ENCODE measurements around the gene ILF2. TPM values are rescaled to one million over a fixed set of nuclear protein-coding genes. Genes with fewer than 3 reads are reported as not detected.
A peak's percentile ranks its signal among the peaks of the same experiment; 100 is the strongest.

The ILF2 gene
- total RNA-seq, 1 donor from 2014 or later: 216 TPM

DNA sequence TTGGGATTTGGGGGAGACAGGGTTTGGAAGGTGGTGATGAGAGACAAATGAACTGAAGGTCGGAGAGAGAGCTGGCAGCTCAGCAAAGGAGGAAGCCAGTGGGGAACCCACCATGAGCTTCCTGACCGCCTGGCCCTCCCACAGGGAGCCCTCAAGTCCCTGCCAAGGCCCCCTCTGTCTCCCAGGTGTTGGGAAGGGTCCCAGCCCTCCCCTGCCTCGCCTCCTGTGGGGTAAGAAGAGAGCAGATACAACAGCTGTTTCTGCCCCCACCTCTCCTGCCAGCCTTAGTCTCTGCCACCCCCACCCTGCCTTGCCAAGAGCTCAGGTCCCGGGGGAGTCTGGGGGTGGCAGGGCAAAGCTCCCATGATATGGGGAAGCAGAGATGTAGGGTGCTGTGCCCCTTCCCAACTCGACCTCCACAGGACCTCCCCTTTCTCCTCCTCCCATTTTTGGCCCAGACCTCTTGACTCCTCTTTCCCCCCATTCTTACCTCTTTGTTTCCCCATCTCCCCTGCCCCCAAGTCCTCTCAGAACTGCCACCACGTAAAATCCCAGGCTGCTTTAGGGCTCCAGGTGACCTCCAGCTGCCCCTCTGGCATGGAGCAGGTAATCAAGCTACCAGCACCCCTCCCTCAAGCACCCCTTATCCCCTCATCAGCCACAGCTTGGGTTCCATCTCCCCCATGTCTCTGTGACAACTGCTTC, 42.0 kb downstream of the ILF2 start:
- Mint-ChIP-seq H3K4me1 (ENCODE audit: unreplicated experiment) (peaks cover 48% of the 10 kb centered on the region), H3K27ac (ENCODE audit: unreplicated experiment) (peak overlapping the region; percentile 61), H3K27me3 (ENCODE audit: unreplicated experiment) (peaks cover 17% of the 10 kb centered on the region), H3K4me3 (ENCODE audit: unreplicated experiment) (no peak overlapping the region), H3K9me3 (ENCODE audit: unreplicated experiment) (peaks cover 6% of the 10 kb centered on the region), H3K36me3 (ENCODE audit: low read depth, unreplicated experiment) (peaks cover 21% of the 10 kb centered on the region)
- DNase-seq (ENCODE audit: low spot score): no peak
- TF ChIP-seq CTCF (IDR thresholded peaks at IDR 0.05; ENCODE audit: unreplicated experiment): no peak

DNA sequence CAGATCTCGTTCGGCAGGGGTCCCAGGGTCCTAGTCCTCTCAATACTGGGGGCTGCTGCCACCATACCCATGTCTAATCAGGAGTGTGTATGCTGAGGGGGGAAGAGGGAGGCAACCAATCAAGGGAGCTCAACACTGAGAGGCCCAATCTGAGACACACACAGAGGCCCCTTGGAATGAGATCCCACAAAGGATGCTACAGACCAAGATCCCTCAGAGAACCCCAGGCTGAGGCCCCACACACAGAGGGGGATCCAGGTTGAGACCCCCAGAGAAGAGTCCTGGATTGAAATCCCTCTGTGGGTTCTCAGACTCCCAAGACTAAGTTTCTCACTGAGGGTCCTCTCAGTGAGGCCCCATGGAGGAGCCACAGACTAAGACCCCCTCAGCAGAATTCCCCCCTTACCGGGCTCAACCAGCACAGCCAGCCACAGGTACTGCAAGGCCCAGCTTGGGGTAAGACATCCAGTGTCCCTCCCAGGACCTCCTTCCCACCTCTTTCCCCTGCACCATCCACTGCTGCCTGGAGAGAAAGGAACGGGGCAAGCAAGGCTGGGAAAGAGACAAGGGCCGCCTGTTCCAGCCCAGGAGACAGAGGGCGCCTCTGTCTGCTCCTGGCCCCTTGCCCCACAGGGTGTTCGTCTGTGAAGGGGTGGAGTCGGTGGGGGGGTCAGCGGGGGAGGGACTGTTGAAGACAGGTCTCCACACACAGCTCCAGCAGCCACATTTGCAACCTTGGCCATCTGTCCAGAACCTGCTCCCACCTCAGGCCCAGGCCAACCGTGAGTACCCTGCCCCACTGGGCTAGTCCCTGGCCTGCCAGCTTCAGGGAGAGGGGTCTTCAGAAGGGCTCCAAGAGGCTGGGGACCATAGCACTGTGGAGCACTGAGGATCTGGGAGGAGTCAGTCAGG, 42.8 kb downstream of the ILF2 start, which contains the start of gene S100A1:
Gene S100A1, plus strand, starts transcription at position 720 of the 912 bp plus-strand sequence. CDS start 2,088 bp downstream, outside the sequence.
- H3K4me1 Mint-ChIP-seq (ENCODE audit: unreplicated experiment): peaks cover 49% of the 10 kb centered on the region
- peak; percentile 81 for TF ChIP-seq CTCF (IDR thresholded peaks at IDR 0.05; ENCODE audit: unreplicated experiment)
- H3K27me3 Mint-ChIP-seq (ENCODE audit: unreplicated experiment): peaks cover 17% of the 10 kb centered on the region
- peaks cover 3% of the 10 kb centered on the region for H3K9me3 Mint-ChIP-seq (ENCODE audit: unreplicated experiment)
- H3K36me3 Mint-ChIP-seq (ENCODE audit: low read depth, unreplicated experiment): peaks cover 22% of the 10 kb centered on the region
- no peak for DNase-seq (ENCODE audit: low spot score)
- H3K4me3 Mint-ChIP-seq (ENCODE audit: unreplicated experiment): peak within 1 kb of the TSS; percentile 93
- peak within 1 kb of the TSS; percentile 93 for H3K27ac Mint-ChIP-seq (ENCODE audit: unreplicated experiment)

DNA sequence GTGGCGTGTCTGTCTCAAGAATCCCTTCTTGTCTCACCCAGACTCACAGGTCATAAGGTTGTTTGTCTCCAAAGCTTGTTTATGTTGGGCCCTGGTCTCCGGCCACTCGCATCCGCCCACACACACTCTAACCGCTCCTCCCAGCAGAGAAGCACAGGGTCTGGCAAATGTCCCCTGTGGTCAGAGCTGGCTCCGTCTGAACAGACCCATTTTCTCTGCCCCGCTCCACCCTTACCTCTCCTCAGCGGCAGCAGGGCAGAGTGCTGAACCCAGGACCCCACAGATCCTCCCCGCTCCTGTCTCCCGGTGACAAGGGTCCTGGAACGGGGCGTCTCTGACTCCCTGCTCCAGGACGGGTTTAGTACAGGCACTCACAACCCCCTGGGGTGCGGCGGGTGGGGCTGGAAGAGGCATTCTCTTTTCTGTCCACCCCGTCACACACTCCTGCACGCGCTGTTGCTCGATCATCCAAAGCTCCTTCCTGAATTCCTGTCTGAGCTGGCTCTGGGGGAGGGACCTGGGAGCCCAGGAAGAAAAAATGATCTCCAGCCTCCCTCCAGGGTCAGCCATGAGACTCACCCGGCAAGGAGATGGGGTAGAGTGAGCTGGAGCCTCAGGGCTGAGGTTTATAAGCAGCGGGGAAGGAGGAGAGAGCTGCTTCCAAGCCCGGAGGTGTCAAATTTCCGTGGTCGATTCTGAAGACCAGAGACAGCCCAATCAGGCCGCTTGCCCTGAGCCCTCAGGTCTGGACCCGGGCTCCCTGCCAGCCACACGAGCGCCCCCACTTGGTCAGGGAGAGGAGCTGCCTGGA, 43.7 kb downstream of the ILF2 start, which contains the start of gene S100A13:
Gene S100A13, minus strand, starts transcription at position 602 of the 811 bp plus-strand sequence. CDS start 1,033 bp downstream, outside the sequence.
- peaks cover 14% of the 10 kb centered on the region for H3K27me3 Mint-ChIP-seq (ENCODE audit: unreplicated experiment)
- H3K4me3 Mint-ChIP-seq (ENCODE audit: unreplicated experiment): peak within 1 kb of the TSS; percentile 93
- no peak for TF ChIP-seq CTCF (IDR thresholded peaks at IDR 0.05; ENCODE audit: unreplicated experiment)
- H3K27ac Mint-ChIP-seq (ENCODE audit: unreplicated experiment): peak within 1 kb of the TSS; percentile 93
- H3K36me3 Mint-ChIP-seq (ENCODE audit: low read depth, unreplicated experiment): peaks cover 21% of the 10 kb centered on the region
- H3K9me3 Mint-ChIP-seq (ENCODE audit: unreplicated experiment): no peaks in the 10 kb centered on the region
- peak; percentile 88 for DNase-seq (ENCODE audit: low spot score)
- H3K4me1 Mint-ChIP-seq (ENCODE audit: unreplicated experiment): peaks cover 47% of the 10 kb centered on the region

DNA sequence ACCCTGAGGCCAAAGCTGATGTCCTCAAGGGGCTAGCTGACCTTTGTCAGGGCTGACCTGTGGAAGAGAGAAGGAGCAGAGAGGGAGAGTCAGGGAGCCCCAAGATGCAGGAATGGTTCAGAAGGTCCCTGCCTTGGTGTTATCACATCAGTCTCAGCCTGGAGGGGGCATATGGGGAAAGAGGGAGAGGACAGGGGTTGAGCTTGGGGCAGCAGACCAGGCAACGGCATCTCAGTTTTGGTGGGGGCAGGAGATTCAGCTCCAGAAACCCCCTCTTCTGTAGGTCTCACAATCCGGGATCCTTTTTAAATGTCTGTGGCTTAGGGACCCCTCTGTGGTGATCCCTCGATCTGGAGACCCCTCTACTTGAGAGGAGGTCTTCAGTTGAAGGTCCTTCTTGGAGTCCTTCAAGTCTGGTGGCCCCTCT, 44.3 kb downstream of the ILF2 start:
- Mint-ChIP-seq H3K4me1 (ENCODE audit: unreplicated experiment) (peaks cover 47% of the 10 kb centered on the region), H3K27ac (ENCODE audit: unreplicated experiment) (peak overlapping the region; percentile 93), H3K36me3 (ENCODE audit: low read depth, unreplicated experiment) (peaks cover 21% of the 10 kb centered on the region), H3K4me3 (ENCODE audit: unreplicated experiment) (peak overlapping the region; percentile 93), H3K9me3 (ENCODE audit: unreplicated experiment) (no peaks in the 10 kb centered on the region), H3K27me3 (ENCODE audit: unreplicated experiment) (peaks cover 12% of the 10 kb centered on the region)
- no peak for DNase-seq (ENCODE audit: low spot score)
- TF ChIP-seq CTCF (IDR thresholded peaks at IDR 0.05; ENCODE audit: unreplicated experiment): no peak

Measured in endothelial cell (in vitro differentiated cells).